Activated CD4-positive, alpha-beta T cell treated with anti-CD3 and anti-CD28 coated beads for 1 hour (primary cell): ENCODE results near the gene ADAP1.
"Not testable (repeated sequence)": the region's sequence is repeated elsewhere in the genome, so short reads cannot be mapped to it uniquely, and the experiment has no call there.

ENCODE experiments used
- DNase-seq: peaks from one replicate; pipeline ENCODE4 v3.0.0-alpha.2; 2020

Gene ADAP1

GRCh38 chr7:957418-958220, 3.1 kb upstream of the ADAP1 start:
- DNase-seq = no peak

DNA sequence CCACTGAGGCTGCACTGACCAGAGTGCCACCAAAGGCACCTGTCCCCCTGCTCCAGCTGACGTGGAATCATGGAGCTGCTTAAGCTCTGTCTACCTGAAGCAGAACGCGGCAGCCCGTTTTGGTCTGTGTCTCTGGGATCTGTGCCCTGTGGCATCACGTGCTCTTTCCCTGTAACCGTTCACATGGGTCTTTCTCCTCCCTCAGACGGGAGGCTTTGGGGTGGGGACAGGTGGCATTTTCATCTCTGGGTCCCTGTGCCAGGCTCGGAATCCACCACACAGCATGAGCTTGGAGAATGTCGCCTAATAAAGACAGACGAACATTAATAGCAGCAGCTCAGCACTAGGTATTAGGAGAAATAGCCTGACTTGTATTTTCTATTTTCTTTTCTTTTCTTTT, 1.6 kb upstream of the ADAP1 start:
- no peak for DNase-seq

GRCh38 chr7:953547-954327, 743 bp downstream of the ADAP1 start:
- DNase-seq = no peak

DNA sequence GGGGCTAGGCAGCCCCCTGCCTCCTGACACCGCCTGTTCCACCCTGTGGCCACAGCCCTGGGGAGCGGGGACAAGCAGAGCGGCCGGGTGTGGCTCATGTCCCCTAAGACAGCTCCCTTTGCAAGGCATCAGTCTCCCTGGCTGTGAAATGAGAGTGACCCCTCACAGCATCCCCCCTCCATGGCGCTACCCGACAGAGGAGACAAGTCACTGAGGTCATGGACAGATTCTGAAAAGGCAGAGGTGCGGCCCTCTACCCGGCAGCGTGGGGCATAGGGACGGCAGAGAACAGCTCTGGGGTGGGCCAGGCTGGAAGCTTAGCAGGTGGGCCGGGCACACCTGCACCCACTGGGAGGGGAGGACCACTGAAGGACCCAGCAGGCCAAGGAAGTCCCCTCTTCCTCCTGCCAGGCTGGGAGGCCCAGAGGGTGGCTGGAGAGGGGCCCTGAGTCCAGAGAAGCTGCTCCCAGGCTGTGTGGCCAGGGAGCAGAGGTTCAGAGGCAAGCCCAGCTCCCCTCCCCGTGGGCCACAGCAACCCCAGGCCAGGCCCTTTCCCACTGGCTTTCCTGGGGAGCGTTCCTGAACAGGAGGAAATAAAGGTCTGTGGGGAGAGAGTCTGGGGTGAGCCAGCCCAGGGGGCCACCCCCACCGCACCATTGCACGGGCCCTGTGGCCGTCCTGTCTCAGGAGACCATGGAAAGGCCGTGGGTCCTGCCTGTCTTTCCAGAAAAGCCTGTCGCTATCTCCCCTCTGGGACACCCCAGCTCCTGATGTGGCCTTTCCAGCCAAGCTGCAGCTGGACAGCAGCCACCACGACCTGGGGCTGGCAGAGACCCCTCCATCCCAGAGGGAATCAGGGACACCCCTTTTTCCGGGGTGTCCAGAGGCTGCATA, 1.7 kb downstream of the ADAP1 start:
- no peak for DNase-seq

GRCh38 chr7:951881-952547, 2.5 kb downstream of the ADAP1 start:
- DNase-seq = no peak

DNA sequence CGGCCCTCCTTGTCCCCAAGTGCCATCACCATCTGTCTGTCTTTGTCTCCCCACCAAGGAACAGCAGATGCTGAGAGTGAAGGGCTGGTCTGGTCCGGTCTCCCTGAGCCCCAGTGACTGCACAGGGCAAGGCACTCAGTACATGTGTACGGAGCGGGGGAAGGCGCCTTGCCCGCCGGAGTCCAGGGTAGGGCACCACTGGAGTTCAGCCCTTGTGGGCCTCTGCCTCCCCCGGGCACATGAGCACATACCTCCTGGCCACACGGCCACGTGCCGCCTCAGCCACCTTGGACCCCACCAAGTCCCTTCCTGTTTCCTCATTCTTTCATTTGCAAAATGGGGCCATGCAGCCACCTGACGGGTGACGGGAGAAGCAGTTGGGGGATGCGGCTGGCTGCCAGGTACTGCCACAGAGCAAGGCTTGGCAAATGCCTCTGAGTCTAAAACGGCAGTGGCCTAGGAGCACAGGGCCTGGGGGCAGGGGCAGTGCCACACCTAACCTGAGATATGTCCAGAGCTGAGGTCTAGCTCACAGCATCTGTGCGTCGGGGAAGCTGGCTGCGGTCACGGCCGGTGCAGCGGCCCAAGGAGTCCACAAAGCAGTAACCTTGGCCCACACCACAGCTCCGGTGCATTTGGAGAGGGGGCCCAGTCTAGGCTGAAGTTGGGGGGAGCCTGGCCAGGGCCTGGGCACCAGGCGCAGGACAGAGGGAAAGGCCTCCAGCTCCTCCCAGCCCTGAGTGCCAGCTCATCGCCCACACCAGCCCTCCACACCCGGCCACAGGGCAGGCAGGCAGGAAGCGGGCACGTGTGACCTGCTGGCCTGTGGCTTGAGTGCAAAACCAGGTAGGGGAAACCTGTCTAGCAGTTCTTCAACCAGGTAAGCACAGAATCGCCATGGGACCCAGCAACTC, 5.2 kb downstream of the ADAP1 start:
- no peak for DNase-seq

- DNase-seq = no peak
Observed at GRCh38 chr7:947391-948210, 6.9 kb downstream of the ADAP1 start.

- no peak for DNase-seq
Observed at GRCh38 chr7:946256-946996, 8.1 kb downstream of the ADAP1 start.

DNA sequence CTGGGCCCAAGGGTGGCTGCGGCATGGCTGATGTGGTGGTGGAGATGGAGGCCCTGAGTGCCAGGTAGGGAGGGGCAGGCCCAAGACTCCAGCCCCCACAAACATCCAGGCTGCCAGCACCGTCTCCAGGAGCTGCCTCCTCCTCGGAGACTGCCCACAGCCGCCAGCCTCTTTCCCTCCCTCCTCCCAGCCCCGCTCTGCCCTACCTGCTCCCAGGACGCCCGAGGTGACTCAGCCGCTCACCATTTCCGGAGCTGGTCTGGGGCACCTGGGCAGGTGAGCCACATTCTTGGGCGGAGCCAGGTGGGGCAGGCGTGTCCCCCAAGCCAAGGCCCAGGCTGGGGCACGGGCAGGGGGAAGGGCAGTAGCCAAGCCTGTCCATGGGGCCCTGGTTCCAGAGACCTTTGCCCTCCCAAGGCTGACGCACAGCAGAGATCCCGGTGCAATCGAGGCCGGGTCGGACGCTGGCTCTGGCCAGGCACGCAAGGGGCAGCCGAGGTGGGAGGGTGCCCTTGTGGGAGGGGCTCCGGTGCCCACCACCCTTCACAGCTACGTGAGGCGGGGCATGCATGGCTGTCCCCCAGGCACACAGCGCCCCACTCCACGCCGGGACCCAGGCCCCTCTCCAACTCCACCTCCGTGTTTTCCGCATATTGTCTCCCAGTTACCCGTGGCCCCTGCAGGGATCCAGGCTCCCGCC, 8.8 kb downstream of the ADAP1 start:
- DNase-seq = no peak

DNA sequence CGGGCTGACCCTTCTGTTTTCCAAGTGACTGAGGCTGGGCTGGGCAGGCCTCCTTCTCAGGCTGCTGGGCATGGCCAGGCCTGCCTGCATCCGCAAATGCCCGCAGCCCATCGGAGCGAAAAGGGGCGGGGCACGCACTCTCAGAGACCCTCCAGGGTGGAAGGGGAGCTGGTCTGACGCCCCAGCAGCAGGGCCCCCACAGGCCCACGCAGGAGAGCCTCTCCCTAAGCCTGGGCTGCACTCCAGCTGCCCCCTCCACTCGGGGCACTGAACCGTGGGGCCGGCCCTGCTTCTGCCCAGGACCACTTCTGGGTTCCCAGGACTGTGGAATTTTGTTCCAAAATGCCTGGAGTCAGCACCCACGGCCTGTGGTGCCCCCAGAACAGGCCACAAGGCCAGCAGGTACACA, 9.3 kb downstream of the ADAP1 start:
- DNase-seq = no peak

- no peak for DNase-seq
Observed at GRCh38 chr7:944744-945143, 9.7 kb downstream of the ADAP1 start.

DNA sequence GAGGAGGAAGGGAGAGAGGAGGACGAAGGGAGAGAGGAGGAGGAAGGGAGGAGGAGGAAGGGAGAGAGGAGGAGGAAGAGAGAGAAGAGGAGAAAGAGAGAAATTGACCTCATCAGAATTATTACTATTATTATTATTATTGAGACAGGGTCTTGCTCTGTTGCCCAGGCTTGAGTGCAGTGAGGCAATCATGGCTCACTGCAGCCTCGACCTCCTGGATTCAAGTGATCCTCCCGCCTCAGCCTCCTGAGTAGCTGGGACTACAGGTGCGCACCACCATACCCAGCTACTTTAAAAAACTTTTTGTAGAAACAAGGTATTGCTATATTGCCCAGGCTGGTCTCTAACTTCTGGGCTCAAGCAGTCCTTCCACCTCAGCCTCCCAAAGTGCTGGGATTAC, 10.7 kb downstream of the ADAP1 start:
- not testable (repeated sequence) for DNase-seq

DNA sequence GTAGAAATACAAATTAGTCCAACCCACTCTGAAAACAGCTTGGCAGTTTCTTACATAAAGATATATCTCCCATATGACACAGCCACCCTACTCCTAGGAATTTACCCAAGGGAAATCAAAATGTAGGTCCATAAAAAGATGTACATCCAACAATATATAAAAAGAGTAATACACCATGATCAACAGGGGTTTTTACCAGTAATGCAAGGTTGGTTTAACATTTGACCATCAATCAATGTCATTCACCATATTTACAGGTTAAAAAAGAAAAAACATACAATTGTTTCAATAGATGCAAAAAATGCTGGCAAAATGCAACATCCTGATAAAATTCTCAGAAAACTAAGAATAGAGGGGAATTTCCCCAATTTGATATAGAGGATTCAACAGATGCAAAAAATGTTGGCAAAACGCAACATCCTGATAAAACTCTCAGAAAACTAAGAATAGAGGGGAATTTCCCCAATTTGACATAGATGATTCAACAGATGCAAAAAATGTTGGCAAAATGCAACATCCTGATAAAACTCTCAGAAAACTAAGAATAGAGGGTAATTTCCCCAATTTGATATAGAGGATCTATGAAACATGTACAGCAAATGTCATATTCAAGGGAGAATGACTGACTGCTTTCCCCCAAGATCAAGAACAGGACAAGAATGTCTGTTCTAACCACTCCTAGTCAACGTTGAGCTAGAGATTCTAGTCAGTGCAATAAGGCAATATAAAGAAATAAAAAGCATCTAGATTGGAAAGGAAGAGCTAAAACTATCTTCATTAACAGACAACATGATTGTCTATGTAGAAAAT, 13.7 kb downstream of the ADAP1 start:
- no peak for DNase-seq

GRCh38 chr7:939843-940242, 14.6 kb downstream of the ADAP1 start:
- no peak for DNase-seq

- no peak for DNase-seq
Observed at GRCh38 chr7:938546-939185, 15.8 kb downstream of the ADAP1 start.

DNA sequence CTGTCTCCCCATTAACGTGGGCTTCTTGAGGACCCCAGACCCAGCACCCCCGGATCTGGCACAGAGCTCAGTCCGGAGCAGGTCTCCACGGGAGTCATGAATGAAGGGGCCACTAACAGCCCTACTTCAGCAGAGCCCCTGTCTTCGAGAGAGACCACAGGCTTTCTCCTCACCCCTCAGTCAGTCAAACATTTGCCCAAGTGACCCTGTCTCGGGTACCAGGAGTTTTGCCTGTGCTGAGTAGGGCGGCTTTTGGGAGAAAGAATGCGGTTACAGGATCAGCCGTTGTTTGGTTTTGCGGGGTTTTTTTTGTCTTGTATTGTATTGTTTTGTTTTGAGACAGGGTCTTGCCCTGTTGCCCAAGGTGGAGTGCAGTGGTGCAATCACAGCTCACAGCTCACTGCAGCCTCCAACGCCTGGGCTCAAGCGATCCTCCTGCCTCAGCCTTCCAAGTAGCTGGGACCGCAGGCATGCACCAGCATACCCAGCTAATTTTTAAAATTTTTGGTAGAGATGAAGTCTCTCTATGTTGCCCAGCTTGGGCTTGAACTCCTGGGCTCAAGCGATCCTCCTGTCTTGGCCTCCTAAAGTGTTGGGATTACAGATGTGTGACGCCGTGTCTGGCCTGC, 16.5 kb downstream of the ADAP1 start:
- no peak for DNase-seq

- DNase-seq = no peak
Observed at GRCh38 chr7:936386-937054, 18.0 kb downstream of the ADAP1 start.
